ENCODE measurements around the gene WDR49.

DNA sequence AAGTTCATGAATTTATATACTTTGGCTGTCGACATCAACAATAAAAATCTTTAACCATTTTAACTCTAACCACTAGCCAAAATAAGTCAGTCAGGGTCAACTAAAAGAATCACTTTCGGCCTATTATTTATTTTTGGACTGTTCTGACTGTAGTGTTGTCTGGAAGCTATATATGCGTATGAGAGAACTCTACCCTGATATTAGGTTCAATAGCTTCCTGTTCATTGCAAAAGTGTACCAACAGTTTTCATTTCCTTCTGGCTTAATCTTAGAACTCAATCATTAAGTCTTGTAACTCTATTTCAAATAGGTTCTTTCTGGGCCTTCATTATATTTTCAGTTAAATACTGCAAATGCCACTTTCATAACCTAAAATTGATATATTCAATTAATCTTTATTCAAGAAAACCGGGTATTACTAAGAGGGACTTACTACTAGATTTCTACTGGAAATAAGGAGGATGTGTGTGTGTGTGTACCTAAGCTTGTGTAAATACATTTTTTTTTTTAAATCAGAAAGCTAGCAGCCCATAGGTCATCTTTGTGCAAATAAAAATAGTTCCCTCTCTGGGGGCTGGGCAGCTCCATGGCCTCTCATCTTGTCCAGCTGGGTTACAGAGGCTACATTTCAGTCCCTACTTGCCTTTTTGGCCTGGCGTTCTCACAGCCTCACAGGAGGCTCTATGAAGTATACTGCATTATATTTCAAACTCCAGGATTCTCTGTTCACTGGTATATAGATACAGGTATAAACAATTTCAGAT is 185.7 kb downstream of the WDR49 start:
- TF ChIP-seq, protein P1, sequence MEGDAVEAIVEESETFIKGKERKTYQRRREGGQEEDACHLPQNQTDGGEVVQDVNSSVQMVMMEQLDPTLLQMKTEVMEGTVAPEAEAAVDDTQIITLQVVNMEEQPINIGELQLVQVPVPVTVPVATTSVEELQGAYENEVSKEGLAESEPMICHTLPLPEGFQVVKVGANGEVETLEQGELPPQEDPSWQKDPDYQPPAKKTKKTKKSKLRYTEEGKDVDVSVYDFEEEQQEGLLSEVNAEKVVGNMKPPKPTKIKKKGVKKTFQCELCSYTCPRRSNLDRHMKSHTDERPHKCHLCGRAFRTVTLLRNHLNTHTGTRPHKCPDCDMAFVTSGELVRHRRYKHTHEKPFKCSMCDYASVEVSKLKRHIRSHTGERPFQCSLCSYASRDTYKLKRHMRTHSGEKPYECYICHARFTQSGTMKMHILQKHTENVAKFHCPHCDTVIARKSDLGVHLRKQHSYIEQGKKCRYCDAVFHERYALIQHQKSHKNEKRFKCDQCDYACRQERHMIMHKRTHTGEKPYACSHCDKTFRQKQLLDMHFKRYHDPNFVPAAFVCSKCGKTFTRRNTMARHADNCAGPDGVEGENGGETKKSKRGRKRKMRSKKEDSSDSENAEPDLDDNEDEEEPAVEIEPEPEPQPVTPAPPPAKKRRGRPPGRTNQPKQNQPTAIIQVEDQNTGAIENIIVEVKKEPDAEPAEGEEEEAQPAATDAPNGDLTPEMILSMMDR (IDR thresholded peaks at IDR 0.05), result no peak
- TF ChIP-seq EZH2 (IDR thresholded peaks at IDR 0.05) (no peak), EZH2phosphoT487 (IDR thresholded peaks at IDR 0.05) (no peak)
